HCT116 (cell line): ENCODE data around the gene HAT1. TPM values are rescaled to one million over a fixed set of nuclear protein-coding genes. Genes with fewer than 3 reads are reported as not detected.
"Not testable (repeated sequence)": the region's sequence is repeated elsewhere in the genome, so short reads cannot be mapped to it uniquely, and the experiment has no call there.

Experiments
- ATAC-seq: fragments of 200-7000 bp; cut with Tn5 transposase; 2 replicates; pipeline ENCODE4 v1.9.1; 2020; ENCODE audit warnings: mild to moderate bottlenecking, moderate library complexity
- BruUV-seq: library from RNA; stranded (reverse); fragments of 400-500 nt; replicated peaks from 2 replicates; lab custom pipeline; 2021; lab: Mats Ljungman, UMichigan
- CTCF ChIA-PET: fragments of 300-600 bp; sonication (Branson Sonifier 250); formaldehyde crosslinking; loops from one replicate; lab custom pipeline; 2021; ENCODE audit warnings: antibody characterized with exemption; lab: Charles Lee
- POLR2A ChIA-PET: fragments of 300-600, 350-600 bp; sonication (Branson Sonifier 250); formaldehyde crosslinking; loops from one replicate; lab custom pipeline; 2021; ENCODE audit warnings: antibody characterized with exemption; lab: Charles Lee
- RAD21 ChIA-PET, 2 experiments: fragments of 300-600 bp; sonication (Branson Sonifier 250); formaldehyde crosslinking; loops; one replicate each; lab custom pipeline; 2023; ENCODE audit warnings: low total read pairs in 2 of 2; ENCODE audit not compliant: uncharacterized antibody in 2 of 2, unreplicated experiment in 2 of 2, low non-redundant PET in 1 of 2; lab: Charles Lee
- DNase-seq: peaks from one replicate; pipeline ENCODE4 v3.0.0-alpha.2; 2010; ENCODE audit warnings: low read depth, low spot score
- H2AFZ ChIP-seq: fragments of 200-600 bp; shearing (Covaris generic), sonication (generic); 2 replicates; pipeline ENCODE4 v1.6.1; 2017; ENCODE audit warnings: low read depth, mixed run types, mixed read lengths, antibody characterized with exemption, low read length; ENCODE audit not compliant: poor library complexity, severe bottlenecking
- H3K27ac ChIP-seq: 2 replicates; pipeline ENCODE4 v1.5.1; 2012; ENCODE audit warnings: low read depth, low read length
- H3K27me3 ChIP-seq: fragments of 200-600 bp; sonication (generic); 2 replicates; pipeline ENCODE4 v1.6.1; 2016; ENCODE audit warnings: mixed run types, low read length, mixed read lengths; ENCODE audit not compliant: insufficient read depth
- H3K36me3 ChIP-seq, 2 experiments: fragments of 200-500 bp in 1 of 2; fragments of 200-600 bp in 1 of 2; sonication (Bioruptor generic) in 1 of 2; sonication (generic) in 1 of 2; 2 replicates each; pipeline versions ENCODE4 v1.5.1 to v1.6.1; 2014 to 2016; ENCODE audit warnings: low read length in 2 of 2, inconsistent platforms in 1 of 2, mixed read lengths in 1 of 2, mixed run types in 1 of 2; ENCODE audit not compliant: insufficient read depth in 2 of 2, control insufficient read depth in 1 of 2
- H3K4me1 ChIP-seq, 2 experiments: fragments of 200-600 bp in 1 of 2; sonication (generic) in 1 of 2; 2 replicates each; pipeline versions ENCODE4 v1.5.1 to v1.6.1; 2012 to 2017; ENCODE audit warnings: low read length in 2 of 2, inconsistent platforms in 1 of 2, mild to moderate bottlenecking in 1 of 2, mixed read lengths in 1 of 2, mixed run types in 1 of 2, moderate library complexity in 1 of 2; ENCODE audit not compliant: insufficient read depth in 2 of 2, control insufficient read depth in 1 of 2
- H3K4me2 ChIP-seq: fragments of 200-600 bp; sonication (generic); 2 replicates; pipeline ENCODE4 v1.6.1; 2017; ENCODE audit warnings: mixed run types, low read length, mixed read lengths
- H3K4me3 ChIP-seq, 2 experiments: fragments of 200-600 bp in 1 of 2; sonication (generic) in 1 of 2; replicated peaks in 1 of 2; 2 replicates each; pipeline ENCODE4 v1.5.1; 2011 to 2016; ENCODE audit warnings: low read length in 2 of 2, control low read depth in 1 of 2, low read depth in 1 of 2, mild to moderate bottlenecking in 1 of 2, mixed read lengths in 1 of 2, mixed run types in 1 of 2
- H3K79me2 ChIP-seq: fragments of 200-600 bp; sonication (generic); 2 replicates; pipeline ENCODE4 v1.6.1; 2017; ENCODE audit warnings: mild to moderate bottlenecking, mixed run types, low read length, moderate library complexity, mixed read lengths; ENCODE audit not compliant: insufficient read depth
- H3K9ac ChIP-seq: fragments of 200-600 bp; sonication (generic); 2 replicates; pipeline ENCODE4 v1.6.1; 2016; ENCODE audit warnings: low read length, mixed read lengths
- H3K9me2 ChIP-seq: fragments of 200-600 bp; sonication (generic), shearing (Covaris generic); 2 replicates; pipeline ENCODE4 v1.6.1; 2017; ENCODE audit warnings: mixed run types, mild to moderate bottlenecking, moderate library complexity; ENCODE audit not compliant: insufficient read depth
- H3K9me3 ChIP-seq, 2 experiments: fragments of 200-500 bp in 1 of 2; fragments of 200-600 bp in 1 of 2; sonication (Bioruptor generic) in 1 of 2; sonication (generic) in 1 of 2; 2 replicates each; pipeline ENCODE4 v1.6.1; 2014 to 2017; ENCODE audit warnings: low read length in 2 of 2, mixed read lengths in 2 of 2, inconsistent platforms in 1 of 2, low read depth in 1 of 2, mild to moderate bottlenecking in 1 of 2, mixed run types in 1 of 2, moderate library complexity in 1 of 2; ENCODE audit not compliant: control insufficient read depth in 1 of 2, insufficient read depth in 1 of 2
- H4K20me1 ChIP-seq: fragments of 200-600 bp; sonication (generic), shearing (Covaris generic); 2 replicates; pipeline ENCODE4 v1.6.1; 2017; ENCODE audit warnings: mixed run types, mild to moderate bottlenecking, moderate library complexity; ENCODE audit not compliant: insufficient read depth
- CTCF ChIP-seq, 3 experiments: fragments of 200-600 bp in 1 of 3; sonication (generic) in 1 of 3; IDR thresholded peaks in 2 of 3; conservative IDR thresholded peaks in 1 of 3; 2 replicates each; pipeline ENCODE4 v1.5.1; 2012 to 2017; ENCODE audit warnings: low read depth in 2 of 3, low read length in 2 of 3, antibody characterized with exemption in 1 of 3, borderline replicate concordance in 1 of 3, control low read depth in 1 of 3, mild to moderate bottlenecking in 1 of 3, mixed read lengths in 1 of 3, mixed run types in 1 of 3, moderate library complexity in 1 of 3; ENCODE audit not compliant: insufficient read depth in 1 of 3
- ELF1 ChIP-seq: IDR thresholded peaks from 2 replicates; pipeline ENCODE4 v1.6.1; 2012; ENCODE audit warnings: low read depth, borderline replicate concordance
- EZH2 ChIP-seq: fragments of 200-600 bp; sonication (generic); IDR thresholded peaks from 2 replicates; pipeline ENCODE4 v1.6.1; 2017; ENCODE audit warnings: antibody characterized with exemption, mixed run types
- JUND ChIP-seq: IDR thresholded peaks from 2 replicates; pipeline ENCODE4 v1.6.1; 2012
- RAD21 ChIP-seq: IDR thresholded peaks from 2 replicates; pipeline ENCODE4 v1.6.1; 2012; ENCODE audit warnings: low read depth, mild to moderate bottlenecking
- intact Hi-C: fragments of 100-400 bp; cut with micrococcal nuclease; formaldehyde crosslinking; loops from 2 replicates; pipeline ENCODE4 v1.10.0; 2022
- total RNA-seq: library from RNA; stranded (reverse); gene quantifications from one replicate; pipeline ENCODE4 v1.2.1, GENCODE V29; 2021; ENCODE audit not compliant: unreplicated experiment

Gene HAT1
- total RNA-seq, 1 experiment from 2014 or later: 72.6 TPM

DNA sequence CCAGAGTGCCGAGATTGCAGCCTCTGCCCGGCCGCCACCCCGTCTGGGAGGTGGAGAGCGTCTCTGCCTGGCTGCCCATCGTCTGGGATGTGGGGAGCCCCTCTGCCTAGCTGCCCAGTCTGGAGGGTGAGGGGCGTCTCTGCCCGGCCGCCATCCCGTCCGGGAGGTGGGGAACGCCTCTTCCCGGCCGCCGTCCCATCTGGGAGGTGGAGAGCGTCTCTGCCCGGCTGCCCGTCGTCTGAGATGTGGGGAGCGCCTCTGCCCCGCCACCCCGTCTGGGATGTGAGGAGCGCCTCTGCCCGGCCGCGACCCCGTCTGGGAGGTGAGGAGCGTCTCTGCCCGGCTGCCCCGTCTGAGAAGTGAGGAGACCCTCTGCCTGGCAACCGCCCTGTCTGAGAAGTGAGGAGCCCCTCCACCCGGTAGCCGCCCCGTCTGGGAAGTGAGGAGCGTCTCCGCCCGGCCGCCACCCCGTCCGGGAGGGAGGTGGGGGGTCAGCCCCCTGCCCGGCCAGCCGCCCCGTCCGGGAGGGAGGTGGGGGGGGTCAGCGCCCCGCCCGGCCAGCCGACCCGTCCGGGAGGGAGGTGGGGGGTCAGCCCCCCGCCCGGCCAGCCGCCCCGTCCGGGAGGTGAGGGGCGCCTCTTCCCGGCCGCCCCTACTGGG, 22.5 kb upstream of the HAT1 start:
- H3K4me3 ChIP-seq, H4K20me1 ChIP-seq, intact Hi-C loops, H3K4me2 ChIP-seq, POLR2A ChIA-PET, H3K36me3 ChIP-seq, H3K9ac ChIP-seq, BruUV-seq, ATAC-seq, H2AFZ ChIP-seq, DNase-seq, H3K9me3 ChIP-seq, RAD21 ChIA-PET, H3K27ac ChIP-seq, H3K27me3 ChIP-seq, CTCF ChIA-PET, H3K79me2 ChIP-seq, H3K4me1 ChIP-seq, H3K9me2 ChIP-seq: not testable (repeated sequence)

DNA sequence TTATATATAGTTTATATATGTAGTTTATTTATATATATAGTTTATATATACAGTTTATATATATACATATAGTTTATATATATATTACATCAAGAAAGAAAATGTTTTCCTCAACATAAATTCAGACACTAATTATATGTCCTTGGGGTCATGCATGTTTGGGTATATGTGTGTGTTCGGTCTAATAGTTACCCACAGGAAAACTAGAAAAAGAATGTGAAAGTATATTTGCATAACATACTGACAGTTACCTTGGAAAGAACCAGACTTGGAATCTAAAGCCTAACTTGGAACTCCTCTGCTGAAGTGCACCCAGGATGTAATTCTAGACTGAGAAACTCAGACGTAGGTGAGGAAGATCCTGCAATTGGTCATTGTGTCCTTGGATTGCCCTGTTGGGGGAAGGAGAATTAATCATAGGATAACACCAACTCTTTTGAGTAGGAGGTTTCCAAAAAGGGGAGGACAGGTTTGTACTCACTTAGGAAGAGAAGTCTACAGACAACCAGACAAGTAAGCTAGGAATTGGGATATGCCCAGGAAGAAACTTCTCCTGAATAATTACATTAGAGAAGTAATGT, 19.3 kb upstream of the HAT1 start:
- no TSS peak for BruUV-seq
- DNase-seq (no peak), ATAC-seq (no peak)
- Histone ChIP-seq H4K20me1 (no peaks in the 10 kb centered on the region), H3K79me2 (no peaks in the 10 kb centered on the region), H3K27me3 (no peaks in the 10 kb centered on the region), H3K9me3 (no peaks in the 10 kb centered on the region), H3K9me2 (no peaks in the 10 kb centered on the region), H3K9ac (no peak overlapping the region), H2AFZ (no peak overlapping the region), H3K4me2 (no peak overlapping the region), H3K36me3 (no peaks in the 10 kb centered on the region), H3K4me1 (peaks cover 0 to 7% of the 10 kb centered on the region in 2 experiments; a peak in 2 of 4 replicates), H3K27ac (no peak overlapping the region), H3K4me3 (no peak overlapping the region)
- intact Hi-C loops: no loop called here
- POLR2A ChIA-PET: no interaction called here
- RAD21 ChIA-PET: no interaction called here
- TF ChIP-seq CTCF (IDR thresholded peaks at IDR 0.05 in 2 of 3, conservative IDR thresholded peaks at IDR 0.05 in 1 of 3; ENCODE audit: borderline replicate concordance in 1 of 3, insufficient read depth in 1 of 3, low read depth in 2 of 3, low read length in 2 of 3): no peak
- no peak for TF ChIP-seq ELF1
- TF ChIP-seq JUND: no peak
- no peak for TF ChIP-seq RAD21
- no peak for TF ChIP-seq EZH2
- CTCF ChIA-PET: no interaction called here
